Measurements from ENCODE around the gene HSD3B2.

DNA sequence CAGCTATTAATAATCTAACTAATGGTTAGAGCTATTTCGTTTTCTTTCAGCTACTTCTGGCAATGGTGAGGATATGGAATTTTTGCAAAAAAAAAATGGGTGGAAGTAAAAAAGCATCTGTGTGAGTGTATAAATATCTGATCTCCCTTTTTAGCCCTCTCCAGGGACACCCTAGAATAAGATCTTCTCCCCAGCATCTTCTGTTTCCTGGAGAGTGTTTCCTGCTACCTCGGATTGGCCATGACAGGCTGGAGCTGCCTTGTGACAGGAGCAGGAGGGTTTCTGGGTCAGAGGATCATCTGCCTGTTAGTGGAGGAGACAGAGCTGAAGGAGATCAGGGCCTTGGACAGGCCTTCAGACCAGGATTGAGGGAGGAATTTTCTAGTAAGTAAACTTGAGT lies 23.8 kb downstream of the HSD3B2 start:
- TF ChIP-seq, protein P1, sequence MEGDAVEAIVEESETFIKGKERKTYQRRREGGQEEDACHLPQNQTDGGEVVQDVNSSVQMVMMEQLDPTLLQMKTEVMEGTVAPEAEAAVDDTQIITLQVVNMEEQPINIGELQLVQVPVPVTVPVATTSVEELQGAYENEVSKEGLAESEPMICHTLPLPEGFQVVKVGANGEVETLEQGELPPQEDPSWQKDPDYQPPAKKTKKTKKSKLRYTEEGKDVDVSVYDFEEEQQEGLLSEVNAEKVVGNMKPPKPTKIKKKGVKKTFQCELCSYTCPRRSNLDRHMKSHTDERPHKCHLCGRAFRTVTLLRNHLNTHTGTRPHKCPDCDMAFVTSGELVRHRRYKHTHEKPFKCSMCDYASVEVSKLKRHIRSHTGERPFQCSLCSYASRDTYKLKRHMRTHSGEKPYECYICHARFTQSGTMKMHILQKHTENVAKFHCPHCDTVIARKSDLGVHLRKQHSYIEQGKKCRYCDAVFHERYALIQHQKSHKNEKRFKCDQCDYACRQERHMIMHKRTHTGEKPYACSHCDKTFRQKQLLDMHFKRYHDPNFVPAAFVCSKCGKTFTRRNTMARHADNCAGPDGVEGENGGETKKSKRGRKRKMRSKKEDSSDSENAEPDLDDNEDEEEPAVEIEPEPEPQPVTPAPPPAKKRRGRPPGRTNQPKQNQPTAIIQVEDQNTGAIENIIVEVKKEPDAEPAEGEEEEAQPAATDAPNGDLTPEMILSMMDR (IDR thresholded peaks at IDR 0.05; ENCODE audit: poor library complexity) = no peak
- TF ChIP-seq EZH2 (IDR thresholded peaks at IDR 0.05; ENCODE audit: borderline replicate concordance) = no peak
- no peak for TF ChIP-seq EZH2phosphoT487 (IDR thresholded peaks at IDR 0.05; ENCODE audit: low read depth, severe bottlenecking, unreplicated experiment)

Measured in hepatocyte (in vitro differentiated cells).